HL-60/S4 (cell line): ENCODE measurements around the gene ADAMTS5.

Source experiments
- in situ Hi-C: fragments of 300-500 bp; cut with MboI; formaldehyde crosslinking; loops from 2 replicates; pipeline ENCODE4 v1.14.3; 2022; ENCODE audit warnings: low sequenced_read_pairs

ADAMTS5 gene

GRCh38 chr21:26967062-26967913 lies at the start of gene ADAMTS5:
Gene ADAMTS5 (minus strand): TSS chr21:26967088. CDS start chr21:26966391, 697 bp downstream.
- in situ Hi-C loops, result no loop called here

- in situ Hi-C loops, result no loop called here
These were observed 34.6 kb upstream of the ADAMTS5 start for GRCh38 chr21:27001526-27001925.

GRCh38 chr21:26983576-26983975 lies 16.7 kb upstream of the ADAMTS5 start:
- in situ Hi-C loops, result no loop called here

GRCh38 chr21:26982767-26983166 lies 15.9 kb upstream of the ADAMTS5 start:
- in situ Hi-C loops, result no loop called here

GRCh38 chr21:26977746-26978145 lies 10.9 kb upstream of the ADAMTS5 start:
- in situ Hi-C loops, result no loop called here

- in situ Hi-C loops, result no loop called here
These were observed 6.3 kb upstream of the ADAMTS5 start for GRCh38 chr21:26973226-26973625.

GRCh38 chr21:26972192-26972591 lies 5.3 kb upstream of the ADAMTS5 start:
- in situ Hi-C loops, result no loop called here

GRCh38 chr21:26969971-26970725 lies 3.3 kb upstream of the ADAMTS5 start:
- in situ Hi-C loops, result no loop called here

- in situ Hi-C loops, result no loop called here
These were observed 233 bp downstream of the ADAMTS5 start for GRCh38 chr21:26966649-26967061.

- in situ Hi-C loops, result no loop called here
These were observed 844 bp downstream of the ADAMTS5 start for GRCh38 chr21:26965907-26966581.

GRCh38 chr21:26965040-26965906 lies 1.6 kb downstream of the ADAMTS5 start:
- in situ Hi-C loops, result no loop called here

- in situ Hi-C loops, result no loop called here
These were observed 2.6 kb downstream of the ADAMTS5 start for GRCh38 chr21:26964170-26964778.

GRCh38 chr21:26962621-26963181 lies 4.2 kb downstream of the ADAMTS5 start:
- in situ Hi-C loops, result no loop called here

- in situ Hi-C loops, result no loop called here
These were observed 5.2 kb downstream of the ADAMTS5 start for GRCh38 chr21:26961698-26962097.

- in situ Hi-C loops, result no loop called here
These were observed 8.1 kb downstream of the ADAMTS5 start for GRCh38 chr21:26958788-26959187.

GRCh38 chr21:26956813-26957212 lies 10.1 kb downstream of the ADAMTS5 start:
- in situ Hi-C loops, result no loop called here

GRCh38 chr21:26956216-26956615 lies 10.7 kb downstream of the ADAMTS5 start:
- in situ Hi-C loops, result no loop called here

- in situ Hi-C loops, result no loop called here
These were observed 12.2 kb downstream of the ADAMTS5 start for GRCh38 chr21:26954662-26955121.

- in situ Hi-C loops, result no loop called here
These were observed 14.4 kb downstream of the ADAMTS5 start for GRCh38 chr21:26952374-26953066.
